HepG2 (cell line): ENCODE measurements around the gene PNKD. TPM values are rescaled to one million over a fixed set of nuclear protein-coding genes. Genes with fewer than 3 reads are reported as not detected.
A peak's percentile ranks its signal among the peaks of the same experiment; 100 is the strongest.

Experiments
- ATAC-seq: fragments of 200-7000 bp; cut with Tn5 transposase; 3 replicates; pipeline ENCODE4 v1.9.1; 2020; ENCODE audit warnings: mild to moderate bottlenecking, moderate library complexity
- BruUV-seq: library from RNA; stranded (reverse); fragments of 400-500 nt; replicated peaks from 2 replicates; lab custom pipeline; 2021; lab: Mats Ljungman, UMichigan
- CTCF ChIA-PET: fragments of 300-600 bp; formaldehyde crosslinking; extraction: SDS; loops from one replicate; lab custom pipeline; 2021; ENCODE audit warnings: low total read pairs, inconsistent platforms, low intra/inter-chr PET ratio; lab: Yijun Ruan, JAX
- POLR2A ChIA-PET: fragments of 350-600 bp; sonication (Branson Sonifier 250); formaldehyde crosslinking; loops from one replicate; lab custom pipeline; 2020; ENCODE audit warnings: antibody characterized with exemption, inconsistent platforms; lab: Yijun Ruan, JAX
- DNase-seq: peaks from one replicate; pipeline ENCODE4 v3.0.0-alpha.2; 2015; ENCODE audit warnings: low spot score
- FAIRE-seq: peaks from 3 replicates; lab custom pipeline; 2011; peaks lifted over from hg19 to GRCh38; lab: Jason Lieb, UNC
- H2AFZ ChIP-seq: one replicate; pipeline ENCODE4 v1.6.1; 2011; ENCODE audit warnings: low read length, inconsistent platforms
- H3K27ac ChIP-seq: fragments of 300-600 bp; 3 replicates; pipeline ENCODE4 v1.8.0; 2011; ENCODE audit warnings: mixed run types, mild to moderate bottlenecking, mixed read lengths, low read length, inconsistent platforms; ENCODE audit not compliant: insufficient read depth; ENCODE audit errors: extremely low read length
- H3K27me3 ChIP-seq, 2 experiments: fragments of 200-600 bp in 1 of 2; 2 replicates in 1 of 2; 3 replicates in 1 of 2; pipeline versions ENCODE4 v1.6.0 to v1.8.0; 2011; ENCODE audit warnings: low read length in 2 of 2, mild to moderate bottlenecking in 2 of 2, moderate library complexity in 2 of 2, inconsistent platforms in 1 of 2; ENCODE audit not compliant: insufficient read depth in 2 of 2, control insufficient read depth in 1 of 2
- H3K36me3 ChIP-seq, 2 experiments: fragments of 200-600 bp in 1 of 2; replicated peaks in 1 of 2; 2 replicates in 1 of 2; 3 replicates in 1 of 2; pipeline versions ENCODE4 v1.5.1 to v1.8.0; 2011; ENCODE audit warnings: low read length in 2 of 2, inconsistent platforms in 1 of 2; ENCODE audit not compliant: insufficient read depth in 2 of 2, control insufficient read depth in 1 of 2
- H3K4me1 ChIP-seq: 2 replicates; pipeline ENCODE4 v1.5.1; 2012; ENCODE audit warnings: low read length, inconsistent platforms; ENCODE audit not compliant: insufficient read depth
- H3K4me2 ChIP-seq: 2 replicates; pipeline ENCODE4 v1.6.0; 2011; ENCODE audit warnings: low read depth, low read length, inconsistent platforms
- H3K4me3 ChIP-seq, 3 experiments: fragments of 200-600 bp in 1 of 3; sonication (generic), shearing (Covaris generic) in 1 of 3; replicated peaks in 1 of 3; 2 replicates each; pipeline ENCODE4 v1.5.1; 2011 to 2016; ENCODE audit warnings: low read length in 3 of 3, inconsistent platforms in 2 of 3, low read depth in 2 of 3, mild to moderate bottlenecking in 2 of 3, control low read depth in 1 of 3, mixed read lengths in 1 of 3; ENCODE audit not compliant: insufficient read depth in 1 of 3
- H3K79me2 ChIP-seq: one replicate; pipeline ENCODE4 v1.6.1; 2011; ENCODE audit warnings: low read length, inconsistent platforms; ENCODE audit not compliant: insufficient read depth
- H3K9ac ChIP-seq: 2 replicates; pipeline ENCODE4 v1.6.0; 2011; ENCODE audit warnings: mild to moderate bottlenecking, low read depth, low read length, inconsistent platforms; ENCODE audit not compliant: insufficient read depth
- H3K9me3 ChIP-seq: 2 replicates; pipeline ENCODE4 v1.5.1; 2012; ENCODE audit warnings: mild to moderate bottlenecking, low read length
- H4K20me1 ChIP-seq: 2 replicates; pipeline ENCODE4 v1.6.0; 2011; ENCODE audit warnings: inconsistent platforms, mild to moderate bottlenecking, low read length, moderate library complexity; ENCODE audit not compliant: insufficient read depth
- BRCA1 ChIP-seq: sonication (generic); formaldehyde crosslinking; IDR thresholded peaks from 2 replicates; pipeline ENCODE4 v1.4.0; 2020; ENCODE audit warnings: missing genetic modification reagents
- CEBPB ChIP-seq: IDR thresholded peaks from 2 replicates; pipeline ENCODE4 v1.6.1; 2011; ENCODE audit warnings: low read depth, low read length, improper control_type of control experiment, borderline replicate concordance
- EHMT2 ChIP-seq: fragments of 200-600 bp; sonication (generic); IDR thresholded peaks from 2 replicates; pipeline ENCODE4 v1.7.0; 2017; ENCODE audit warnings: antibody characterized with exemption, low read depth, low read length, borderline replicate concordance
- GABPB1 ChIP-seq: IDR thresholded peaks from 2 replicates; pipeline ENCODE4 v1.6.1; 2016; ENCODE audit warnings: mild to moderate bottlenecking, missing genetic modification reagents, moderate library complexity, missing compliant biosample characterization
- KDM5A ChIP-seq: fragments of 200-600 bp; sonication (generic); IDR thresholded peaks from 2 replicates; pipeline ENCODE4 v1.7.0; 2018; ENCODE audit warnings: antibody characterized with exemption, mild to moderate bottlenecking, low read length, borderline replicate concordance
- ZFP82 ChIP-seq: sonication (generic); formaldehyde crosslinking; IDR thresholded peaks from 2 replicates; pipeline ENCODE4 v1.5.1; 2020; ENCODE audit warnings: mild to moderate bottlenecking, missing genetic modification reagents, borderline replicate concordance
- ZNF337 ChIP-seq: sonication (generic); formaldehyde crosslinking; IDR thresholded peaks from 2 replicates; pipeline ENCODE4 v1.5.1; 2020; ENCODE audit warnings: missing genetic modification reagents, low read depth, mild to moderate bottlenecking, borderline replicate concordance
- ZNF572 ChIP-seq: sonication (generic); formaldehyde crosslinking; IDR thresholded peaks from 2 replicates; pipeline ENCODE4 v1.5.1; 2020; ENCODE audit warnings: mild to moderate bottlenecking, missing genetic modification reagents
- WGBS: methylation state at CpG from one replicate; pipeline ENCODE4 v1.1.6; 2017; ENCODE audit warnings: low lambda C conversion rate; 5-methylcytosine and 5-hydroxymethylcytosine counted together
- in situ Hi-C: cut with HindIII; loops from 2 replicates; pipeline ENCODE4 v1.10.0; 2017; ENCODE audit warnings: low pct_unique_long_range_greater_than_20kb; ENCODE audit not compliant: extremely low pct_ligation_motif_present
- intact Hi-C: fragments of 100-400 bp; cut with micrococcal nuclease; formaldehyde crosslinking; loops from one replicate; pipeline ENCODE4 v1.10.0; 2022; ENCODE audit not compliant: unreplicated experiment
- polyA plus RNA-seq, 8 experiments: library from polyadenylated mRNA; depleted of rRNA in 3 of 8; stranded (reverse) in 7 of 8; unstranded in 1 of 8; fragments of >200 nt; fragmentation: Illumina TruSeq in 4 of 8; extraction: Trizol in 4 of 8; gene quantifications; 2 replicates each; pipeline versions ENCODE4 v1.2.1 to v1.2.3, GENCODE V29; 2011 to 2016; ENCODE audit warnings: low read depth in 4 of 8, missing spikeins in 1 of 8, mixed read lengths in 1 of 8; ENCODE audit not compliant: insufficient read depth in 1 of 8
- total RNA-seq, 5 experiments: library from RNA; depleted of rRNA; stranded (reverse); fragments of >200 nt; fragmentation: Illumina TruSeq; extraction: Trizol; gene quantifications; 2 replicates each; pipeline ENCODE4 v1.2.3, GENCODE V29; 2016; ENCODE audit warnings: low read depth in 1 of 5
- TF ChIP-seq, protein P1 (sequence below): IDR thresholded peaks from 2 replicates; pipeline ENCODE4 v1.6.1; 2016; ENCODE audit warnings: missing genetic modification reagents, missing compliant biosample characterization
- TF ChIP-seq, protein P2 (sequence below): sonication (generic); formaldehyde crosslinking; IDR thresholded peaks from 2 replicates; pipeline ENCODE4 v1.5.1; 2020; ENCODE audit warnings: mild to moderate bottlenecking, missing genetic modification reagents
- TF ChIP-seq, protein P3 (sequence below): sonication (generic); formaldehyde crosslinking; IDR thresholded peaks from 2 replicates; pipeline ENCODE4 v1.9.0; 2022; ENCODE audit warnings: low read depth, missing genetic modification reagents
- TF ChIP-seq, protein P4 (sequence below): IDR thresholded peaks from 2 replicates; pipeline ENCODE4 v1.6.1; 2016; ENCODE audit warnings: mild to moderate bottlenecking
- TF ChIP-seq, protein P5 (sequence below): sonication (generic); formaldehyde crosslinking; conservative IDR thresholded peaks from 2 replicates; pipeline ENCODE4 v1.4.0; 2020; ENCODE audit warnings: missing genetic modification reagents

PNKD gene
- total and polyA plus RNA-seq, 2 of the 13 experiments (the other 11 are each of a cell fraction or from before 2014, with no cell fraction given) = 55.9 to 80.4 TPM

DNA sequence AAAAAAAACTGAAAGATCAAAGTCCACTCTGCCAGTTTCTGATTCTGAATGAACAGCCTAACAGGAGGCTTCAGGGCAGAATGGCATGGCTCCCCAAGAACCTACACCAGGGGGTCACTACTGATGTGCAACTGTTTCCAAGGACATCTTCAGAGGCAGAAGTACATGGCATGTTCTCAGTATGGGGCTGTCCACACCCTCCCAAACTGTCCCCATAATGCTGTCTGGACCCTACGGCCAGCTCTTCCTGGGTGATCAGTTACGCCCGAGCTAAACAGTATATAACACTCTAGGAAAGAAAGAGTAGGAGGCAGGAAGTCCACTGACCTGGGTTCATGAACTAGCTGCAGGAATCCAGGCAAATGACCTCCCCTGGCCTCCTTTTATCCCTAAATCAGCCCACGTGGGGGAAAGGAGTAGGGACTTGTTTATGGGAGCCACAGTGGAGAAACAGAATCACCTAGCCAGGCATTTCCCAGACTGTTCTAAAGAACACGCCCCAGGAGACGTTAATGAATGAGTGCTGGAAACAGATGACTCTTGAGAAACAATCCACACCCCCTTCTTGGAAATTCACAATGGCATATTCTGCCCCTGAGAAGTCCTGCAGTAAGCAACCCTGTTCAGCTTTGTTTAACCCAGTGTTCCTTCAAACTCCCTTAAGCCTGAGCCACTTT is 19.5 kb downstream of the PNKD start:
- H3K27ac ChIP-seq = peak overlapping the region; percentile 88
- no peak overlapping the region for H2AFZ ChIP-seq
- peak; percentile 11 for ATAC-seq
- DNase-seq = peak; percentile 63
- peaks cover 88% of the 10 kb centered on the region for H3K4me1 ChIP-seq
- BruUV-seq = no TSS peak
- in situ Hi-C loops (loop anchor here (5.0 kb wide), 1 partner anchor 108 kb away; the partner anchor contains the start of gene CTDSP1), intact Hi-C loops (loop anchor here (5.0 to 10.0 kb wide), 2 partner anchors 178 to 275 kb away; partner anchors contain the start of genes CNOT9 and USP37)
- peak overlapping the region; percentile 93 for H3K4me2 ChIP-seq
- ChIA-PET POLR2A (interaction anchor here (0.6 to 5.3 kb wide), 10 partner anchors 13 to 144 kb away, joined by 3 to 110 read pairs (median 5); partner anchors contain the start of genes AAMP, CATIP, CTDSP1 and PNKD), CTCF (interaction anchor here (2.2 kb wide), 1 partner anchor 17 kb away, joined by 5 read pairs; no protein-coding TSS in a partner anchor)
- WGBS = 6% methylated on average over 6 of the region's 6 CpGs
- H3K9me3 ChIP-seq = no peaks in the 10 kb centered on the region
- peak overlapping the region; percentile 83 to 99 (median 95) for H3K4me3 ChIP-seq
- peaks cover 70% of the 10 kb centered on the region for H3K79me2 ChIP-seq
- H3K9ac ChIP-seq = peak overlapping the region; percentile 95
- peaks cover 1 to 4% of the 10 kb centered on the region in 2 experiments; a peak in 3 of 5 replicates for H3K36me3 ChIP-seq
- H3K27me3 ChIP-seq = no peaks in the 10 kb centered on the region; a peak in 1 of 5 replicates
- peaks cover 38% of the 10 kb centered on the region for H4K20me1 ChIP-seq
- FAIRE-seq = no peak
- no peak for TF ChIP-seq ZNF572 (CRISPR knock-in tag)
- TF ChIP-seq BRCA1 = peak; percentile 85; the same call in 1 of the 2 replicates
- no peak for TF ChIP-seq CEBPB
- TF ChIP-seq, protein P1, sequence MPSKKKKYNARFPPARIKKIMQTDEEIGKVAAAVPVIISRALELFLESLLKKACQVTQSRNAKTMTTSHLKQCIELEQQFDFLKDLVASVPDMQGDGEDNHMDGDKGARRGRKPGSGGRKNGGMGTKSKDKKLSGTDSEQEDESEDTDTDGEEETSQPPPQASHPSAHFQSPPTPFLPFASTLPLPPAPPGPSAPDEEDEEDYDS (CRISPR knock-in tag) = peak; percentile 51; the same call in 1 of the 2 replicates
- TF ChIP-seq EHMT2 = 0 out of 2 replicates have a peak, but pooled peaks have one; percentile 45
- TF ChIP-seq ZNF337 (CRISPR knock-in tag) = 0 out of 2 replicates have a peak, but pooled peaks have one; percentile 75
- 0 out of 2 replicates have a peak, but pooled peaks have one; percentile 52 for TF ChIP-seq ZFP82 (CRISPR knock-in tag)
- TF ChIP-seq, protein P2, sequence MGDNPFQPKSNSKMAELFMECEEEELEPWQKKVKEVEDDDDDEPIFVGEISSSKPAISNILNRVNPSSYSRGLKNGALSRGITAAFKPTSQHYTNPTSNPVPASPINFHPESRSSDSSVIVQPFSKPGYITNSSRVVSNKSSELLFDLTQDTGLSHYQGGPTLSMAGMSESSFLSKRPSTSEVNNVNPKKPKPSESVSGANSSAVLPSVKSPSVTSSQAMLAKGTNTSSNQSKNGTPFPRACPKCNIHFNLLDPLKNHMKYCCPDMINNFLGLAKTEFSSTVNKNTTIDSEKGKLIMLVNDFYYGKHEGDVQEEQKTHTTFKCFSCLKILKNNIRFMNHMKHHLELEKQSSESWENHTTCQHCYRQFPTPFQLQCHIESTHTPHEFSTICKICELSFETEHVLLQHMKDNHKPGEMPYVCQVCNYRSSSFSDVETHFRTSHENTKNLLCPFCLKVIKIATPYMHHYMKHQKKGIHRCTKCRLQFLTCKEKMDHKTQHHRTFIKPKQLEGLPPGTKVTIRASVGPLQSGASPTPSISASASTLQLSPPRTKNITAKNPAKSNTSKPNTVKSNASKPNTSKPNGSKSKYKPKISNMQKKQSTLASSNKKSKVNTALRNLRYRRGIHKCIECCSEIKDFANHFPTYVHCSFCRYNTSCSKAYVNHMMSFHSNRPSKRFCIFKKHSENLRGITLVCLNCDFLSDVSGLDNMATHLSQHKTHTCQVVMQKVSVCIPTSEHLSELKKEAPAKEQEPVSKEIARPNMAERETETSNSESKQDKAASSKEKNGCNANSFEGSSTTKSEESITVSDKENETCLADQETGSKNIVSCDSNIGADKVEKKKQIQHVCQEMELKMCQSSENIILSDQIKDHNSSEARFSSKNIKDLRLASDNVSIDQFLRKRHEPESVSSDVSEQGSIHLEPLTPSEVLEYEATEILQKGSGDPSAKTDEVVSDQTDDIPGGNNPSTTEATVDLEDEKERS = 0 out of 2 replicates have a peak, but pooled peaks have one; percentile 63
- peak; percentile 21; the same call in 1 of the 2 replicates for TF ChIP-seq KDM5A
- peak; percentile 30; the same call in 1 of the 2 replicates for TF ChIP-seq GABPB1 (CRISPR knock-in tag)
- TF ChIP-seq, protein P3, sequence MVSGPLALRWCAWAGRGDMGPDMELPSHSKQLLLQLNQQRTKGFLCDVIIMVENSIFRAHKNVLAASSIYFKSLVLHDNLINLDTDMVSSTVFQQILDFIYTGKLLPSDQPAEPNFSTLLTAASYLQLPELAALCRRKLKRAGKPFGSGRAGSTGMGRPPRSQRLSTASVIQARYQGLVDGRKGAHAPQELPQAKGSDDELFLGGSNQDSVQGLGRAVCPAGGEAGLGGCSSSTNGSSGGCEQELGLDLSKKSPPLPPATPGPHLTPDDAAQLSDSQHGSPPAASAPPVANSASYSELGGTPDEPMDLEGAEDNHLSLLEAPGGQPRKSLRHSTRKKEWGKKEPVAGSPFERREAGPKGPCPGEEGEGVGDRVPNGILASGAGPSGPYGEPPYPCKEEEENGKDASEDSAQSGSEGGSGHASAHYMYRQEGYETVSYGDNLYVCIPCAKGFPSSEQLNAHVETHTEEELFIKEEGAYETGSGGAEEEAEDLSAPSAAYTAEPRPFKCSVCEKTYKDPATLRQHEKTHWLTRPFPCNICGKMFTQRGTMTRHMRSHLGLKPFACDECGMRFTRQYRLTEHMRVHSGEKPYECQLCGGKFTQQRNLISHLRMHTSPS (CRISPR knock-in tag) = peak; percentile 77
- TF ChIP-seq, protein P4, sequence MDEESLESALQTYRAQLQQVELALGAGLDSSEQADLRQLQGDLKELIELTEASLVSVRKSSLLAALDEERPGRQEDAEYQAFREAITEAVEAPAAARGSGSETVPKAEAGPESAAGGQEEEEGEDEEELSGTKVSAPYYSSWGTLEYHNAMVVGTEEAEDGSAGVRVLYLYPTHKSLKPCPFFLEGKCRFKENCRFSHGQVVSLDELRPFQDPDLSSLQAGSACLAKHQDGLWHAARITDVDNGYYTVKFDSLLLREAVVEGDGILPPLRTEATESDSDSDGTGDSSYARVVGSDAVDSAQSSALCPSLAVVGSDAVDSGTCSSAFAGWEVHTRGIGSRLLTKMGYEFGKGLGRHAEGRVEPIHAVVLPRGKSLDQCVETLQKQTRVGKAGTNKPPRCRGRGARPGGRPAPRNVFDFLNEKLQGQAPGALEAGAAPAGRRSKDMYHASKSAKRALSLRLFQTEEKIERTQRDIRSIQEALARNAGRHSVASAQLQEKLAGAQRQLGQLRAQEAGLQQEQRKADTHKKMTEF (CRISPR knock-in tag) = no peak
- TF ChIP-seq, protein P5, sequence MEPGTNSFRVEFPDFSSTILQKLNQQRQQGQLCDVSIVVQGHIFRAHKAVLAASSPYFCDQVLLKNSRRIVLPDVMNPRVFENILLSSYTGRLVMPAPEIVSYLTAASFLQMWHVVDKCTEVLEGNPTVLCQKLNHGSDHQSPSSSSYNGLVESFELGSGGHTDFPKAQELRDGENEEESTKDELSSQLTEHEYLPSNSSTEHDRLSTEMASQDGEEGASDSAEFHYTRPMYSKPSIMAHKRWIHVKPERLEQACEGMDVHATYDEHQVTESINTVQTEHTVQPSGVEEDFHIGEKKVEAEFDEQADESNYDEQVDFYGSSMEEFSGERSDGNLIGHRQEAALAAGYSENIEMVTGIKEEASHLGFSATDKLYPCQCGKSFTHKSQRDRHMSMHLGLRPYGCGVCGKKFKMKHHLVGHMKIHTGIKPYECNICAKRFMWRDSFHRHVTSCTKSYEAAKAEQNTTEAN (CRISPR knock-in tag) = 0 out of 2 replicates have a peak, but pooled peaks have one; percentile 48
